Measurements from ENCODE around the gene CIRBP.

Gene CIRBP

GRCh38 chr19:1254530-1255185, 14.5 kb upstream of the CIRBP start:
- no peak for DNase-seq (ENCODE audit: low spot score)

GRCh38 chr19:1255186-1256161, 13.7 kb upstream of the CIRBP start:
- ChIA-PET POLR2A (ENCODE audit: low non-redundant PET) (no interaction called here), CTCF (interaction anchor here (0.7 to 2.6 kb wide), 3 partner anchors 11 to 384 kb away, joined by 3 to 9 read pairs (median 6); no protein-coding TSS in a partner anchor)
- TF ChIP-seq CTCF (conservative IDR thresholded peaks at IDR 0.05; ENCODE audit: low read depth): no peak
- peak overlapping the region; percentile 100 for H3K27ac ChIP-seq
- no peak for DNase-seq (ENCODE audit: low spot score)

More at GRCh38 chr19:1254530-1255185, 14.5 kb upstream of the CIRBP start:
- POLR2A ChIA-PET (ENCODE audit: low non-redundant PET): no interaction called here
- H3K27ac ChIP-seq: peak overlapping the region; percentile 100
- CTCF ChIA-PET: interaction anchor here (1.5 to 2.6 kb wide), 2 partner anchors 11 to 12 kb away, joined by 6 to 9 read pairs; no protein-coding TSS in a partner anchor
- no peak for TF ChIP-seq CTCF (conservative IDR thresholded peaks at IDR 0.05; ENCODE audit: low read depth)

GRCh38 chr19:1256646-1257474, 12.3 kb upstream of the CIRBP start:
- peak overlapping the region; percentile 100 for H3K27ac ChIP-seq
- no peak for DNase-seq (ENCODE audit: low spot score)
- no peak for TF ChIP-seq CTCF (conservative IDR thresholded peaks at IDR 0.05; ENCODE audit: low read depth)
- CTCF ChIA-PET: interaction anchor here (0.6 kb wide), 1 partner anchor 21 kb away, joined by 3 read pairs; no protein-coding TSS in a partner anchor
- POLR2A ChIA-PET (ENCODE audit: low non-redundant PET): interaction anchor here (0.7 kb wide), 1 partner anchor 10 kb away, joined by 3 read pairs; no protein-coding TSS in a partner anchor

GRCh38 chr19:1257475-1258162, 11.5 kb upstream of the CIRBP start:
- ChIA-PET POLR2A (ENCODE audit: low non-redundant PET) (no interaction called here), CTCF (interaction anchor here (0.6 kb wide), 1 partner anchor 22 kb away, joined by 3 read pairs; no protein-coding TSS in a partner anchor)
- peak overlapping the region; percentile 100 for H3K27ac ChIP-seq
- no peak for TF ChIP-seq CTCF (conservative IDR thresholded peaks at IDR 0.05; ENCODE audit: low read depth)
- no peak for DNase-seq (ENCODE audit: low spot score)

- no peak for DNase-seq (ENCODE audit: low spot score)
- ChIA-PET POLR2A (ENCODE audit: low non-redundant PET) (no interaction called here), CTCF (interaction anchor here (0.6 kb wide), 1 partner anchor 13 kb away, joined by 3 read pairs; no protein-coding TSS in a partner anchor)
- TF ChIP-seq CTCF (conservative IDR thresholded peaks at IDR 0.05; ENCODE audit: low read depth): no peak
- peak overlapping the region; percentile 100 for H3K27ac ChIP-seq
Observed at GRCh38 chr19:1258163-1258492, 11.0 kb upstream of the CIRBP start.

Measured in RWPE1 (cell line).